ENCODE data around the gene RPL10A. TPM values are rescaled to one million over a fixed set of nuclear protein-coding genes. Genes with fewer than 3 reads are reported as not detected.

RPL10A gene
- total RNA-seq, 1 experiment from 2014 or later, result 1,082 TPM

DNA sequence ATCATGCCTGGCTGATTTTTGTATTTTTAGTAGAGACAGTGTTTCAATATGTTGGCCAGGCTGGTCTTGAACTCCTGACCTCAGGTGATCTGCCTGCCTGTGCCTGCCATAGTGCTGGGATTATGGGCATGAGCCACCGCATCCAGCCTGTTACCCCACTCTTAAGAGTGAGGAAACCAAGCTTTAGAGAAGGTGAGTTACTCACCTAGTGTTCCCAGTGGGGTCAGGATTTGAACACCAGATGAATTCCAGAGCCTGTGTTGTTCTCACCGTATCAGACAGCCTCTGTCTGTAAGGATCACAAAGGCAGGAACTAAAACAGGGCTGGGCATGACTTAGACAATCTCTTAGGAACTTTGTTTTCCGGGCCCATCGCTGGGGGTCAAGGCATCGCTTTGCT is 25.5 kb upstream of the RPL10A start:
- ChIA-PET CTCF (no interaction called here), POLR2A (no interaction called here)
- Mint-ChIP-seq H3K4me1 (ENCODE audit: low read depth, unreplicated experiment) (no peaks in the 10 kb centered on the region), H3K4me3 (ENCODE audit: unreplicated experiment) (no peak overlapping the region), H3K9me3 (ENCODE audit: unreplicated experiment) (no peaks in the 10 kb centered on the region), H3K27ac (ENCODE audit: unreplicated experiment) (no peak overlapping the region), H3K27me3 (ENCODE audit: insufficient read depth, unreplicated experiment) (no peaks in the 10 kb centered on the region), H3K36me3 (ENCODE audit: insufficient read depth, unreplicated experiment) (no peaks in the 10 kb centered on the region)
- Histone ChIP-seq H3K36me3 (ENCODE audit: control insufficient read depth, insufficient read depth, low read length) (no peaks in the 10 kb centered on the region), H3K9me3 (no peaks in the 10 kb centered on the region), H3K4me1 (no peaks in the 10 kb centered on the region), H3K4me3 (ENCODE audit: low read depth, low read length) (no peak overlapping the region), H3K27me3 (replicated peaks; ENCODE audit: control insufficient read depth, insufficient read depth, low read length) (no peaks in the 10 kb centered on the region)
- intact Hi-C loops (cut with micrococcal nuclease; ENCODE audit: unreplicated experiment), result no loop called here
- TF ChIP-seq, protein P1, sequence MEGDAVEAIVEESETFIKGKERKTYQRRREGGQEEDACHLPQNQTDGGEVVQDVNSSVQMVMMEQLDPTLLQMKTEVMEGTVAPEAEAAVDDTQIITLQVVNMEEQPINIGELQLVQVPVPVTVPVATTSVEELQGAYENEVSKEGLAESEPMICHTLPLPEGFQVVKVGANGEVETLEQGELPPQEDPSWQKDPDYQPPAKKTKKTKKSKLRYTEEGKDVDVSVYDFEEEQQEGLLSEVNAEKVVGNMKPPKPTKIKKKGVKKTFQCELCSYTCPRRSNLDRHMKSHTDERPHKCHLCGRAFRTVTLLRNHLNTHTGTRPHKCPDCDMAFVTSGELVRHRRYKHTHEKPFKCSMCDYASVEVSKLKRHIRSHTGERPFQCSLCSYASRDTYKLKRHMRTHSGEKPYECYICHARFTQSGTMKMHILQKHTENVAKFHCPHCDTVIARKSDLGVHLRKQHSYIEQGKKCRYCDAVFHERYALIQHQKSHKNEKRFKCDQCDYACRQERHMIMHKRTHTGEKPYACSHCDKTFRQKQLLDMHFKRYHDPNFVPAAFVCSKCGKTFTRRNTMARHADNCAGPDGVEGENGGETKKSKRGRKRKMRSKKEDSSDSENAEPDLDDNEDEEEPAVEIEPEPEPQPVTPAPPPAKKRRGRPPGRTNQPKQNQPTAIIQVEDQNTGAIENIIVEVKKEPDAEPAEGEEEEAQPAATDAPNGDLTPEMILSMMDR (IDR thresholded peaks at IDR 0.05; ENCODE audit: insufficient read depth in 1 of 2, low read depth in 1 of 2, low read length in 1 of 2, severe bottlenecking in 1 of 2, unreplicated experiment in 1 of 2), result no peak
- no peak for DNase-seq
- BruUV-seq (replicated peaks), result no TSS peak

- no peaks in the 10 kb centered on the region for H3K27me3 Mint-ChIP-seq (ENCODE audit: insufficient read depth, unreplicated experiment)
- no peak for DNase-seq
- H3K36me3 Mint-ChIP-seq (ENCODE audit: insufficient read depth, unreplicated experiment), result no peaks in the 10 kb centered on the region
- Histone ChIP-seq H3K27me3 (replicated peaks; ENCODE audit: control insufficient read depth, insufficient read depth, low read length) (no peaks in the 10 kb centered on the region), H3K36me3 (ENCODE audit: control insufficient read depth, insufficient read depth, low read length) (no peaks in the 10 kb centered on the region), H3K4me1 (no peaks in the 10 kb centered on the region), H3K4me3 (ENCODE audit: low read depth, low read length) (no peak overlapping the region), H3K9me3 (no peaks in the 10 kb centered on the region)
- no peak overlapping the region for H3K4me3 Mint-ChIP-seq (ENCODE audit: unreplicated experiment)
- intact Hi-C loops (cut with micrococcal nuclease; ENCODE audit: unreplicated experiment), result no loop called here
- TF ChIP-seq, protein P1 (IDR thresholded peaks at IDR 0.05; ENCODE audit: insufficient read depth in 1 of 2, low read depth in 1 of 2, low read length in 1 of 2, severe bottlenecking in 1 of 2, unreplicated experiment in 1 of 2), result no peak
- H3K4me1 Mint-ChIP-seq (ENCODE audit: low read depth, unreplicated experiment), result no peaks in the 10 kb centered on the region
- BruUV-seq (replicated peaks), result no TSS peak
- no peak overlapping the region for H3K27ac Mint-ChIP-seq (ENCODE audit: unreplicated experiment)
- H3K9me3 Mint-ChIP-seq (ENCODE audit: unreplicated experiment), result no peaks in the 10 kb centered on the region
- POLR2A ChIA-PET, result no interaction called here
- CTCF ChIA-PET, result no interaction called here
Observed at GRCh38 chr6:35443341-35444030, 24.7 kb upstream of the RPL10A start.

DNA sequence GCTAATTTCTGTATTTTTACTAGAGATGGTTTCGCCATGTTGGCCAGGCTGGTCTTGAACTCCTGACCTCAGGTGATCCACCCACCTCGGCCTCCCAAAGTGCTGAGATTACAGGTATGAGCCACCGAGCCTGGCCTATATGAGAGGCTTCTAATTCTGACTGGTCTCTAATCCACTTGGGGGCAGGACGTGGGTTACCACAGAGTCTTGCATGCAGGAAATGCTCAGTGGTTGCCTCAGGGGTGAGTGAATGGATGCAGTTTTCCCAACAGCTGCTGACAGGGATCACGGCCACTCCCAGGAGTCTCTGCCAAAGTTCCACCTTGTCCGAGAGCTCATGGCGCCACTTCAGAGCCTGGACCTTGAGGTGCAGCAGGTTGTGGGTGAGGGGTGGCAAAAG is 22.5 kb upstream of the RPL10A start:
- H3K27ac Mint-ChIP-seq (ENCODE audit: unreplicated experiment), result no peak overlapping the region
- no peaks in the 10 kb centered on the region for H3K36me3 Mint-ChIP-seq (ENCODE audit: insufficient read depth, unreplicated experiment)
- H3K4me3 Mint-ChIP-seq (ENCODE audit: unreplicated experiment), result no peak overlapping the region
- CTCF ChIA-PET, result no interaction called here
- Histone ChIP-seq H3K9me3 (no peaks in the 10 kb centered on the region), H3K4me1 (no peaks in the 10 kb centered on the region), H3K36me3 (ENCODE audit: control insufficient read depth, insufficient read depth, low read length) (no peaks in the 10 kb centered on the region), H3K4me3 (ENCODE audit: low read depth, low read length) (no peak overlapping the region), H3K27me3 (replicated peaks; ENCODE audit: control insufficient read depth, insufficient read depth, low read length) (no peaks in the 10 kb centered on the region)
- H3K9me3 Mint-ChIP-seq (ENCODE audit: unreplicated experiment), result no peaks in the 10 kb centered on the region
- intact Hi-C loops (cut with micrococcal nuclease; ENCODE audit: unreplicated experiment), result loop anchor here (5.0 kb wide), 1 partner anchor 43 kb away; no protein-coding TSS in a partner anchor
- no peaks in the 10 kb centered on the region for H3K4me1 Mint-ChIP-seq (ENCODE audit: low read depth, unreplicated experiment)
- POLR2A ChIA-PET, result no interaction called here
- no peak for DNase-seq
- H3K27me3 Mint-ChIP-seq (ENCODE audit: insufficient read depth, unreplicated experiment), result no peaks in the 10 kb centered on the region
- no TSS peak for BruUV-seq (replicated peaks)
- TF ChIP-seq, protein P1 (IDR thresholded peaks at IDR 0.05; ENCODE audit: insufficient read depth in 1 of 2, low read depth in 1 of 2, low read length in 1 of 2, severe bottlenecking in 1 of 2, unreplicated experiment in 1 of 2), result no peak

All from Caco-2 (cell line).